Activated CD8-positive, alpha-beta T cell treated with anti-CD3 and anti-CD28 coated beads for 36 hours (primary cell): ENCODE results near the gene TSKU. TPM values are rescaled to one million over a fixed set of nuclear protein-coding genes. Genes with fewer than 3 reads are reported as not detected.

Source experiments
- ATAC-seq: fragments of 200-7000 bp; cut with Tn5 transposase; one replicate; pipeline ENCODE4 v1.10.0; 2021; ENCODE audit warnings: mild to moderate bottlenecking, moderate library complexity
- CTCF ChIA-PET: fragments of 350-600 bp; sonication (Branson Sonifier 250); formaldehyde crosslinking; loops from one replicate; lab custom pipeline; 2021; ENCODE audit warnings: antibody characterized with exemption; lab: Charles Lee
- POLR2A ChIA-PET: fragments of 350-600 bp; sonication (Branson Sonifier 250); formaldehyde crosslinking; loops from one replicate; lab custom pipeline; 2021; ENCODE audit warnings: antibody characterized with exemption; lab: Charles Lee
- DNase-seq: peaks from one replicate; pipeline ENCODE4 v3.0.0-alpha.2; 2020
- H3K27ac Mint-ChIP-seq: one replicate; pipeline ENCODE4 v1.8.0; 2021; ENCODE audit warnings: mild to moderate bottlenecking, mixed read lengths
- H3K27me3 Mint-ChIP-seq: one replicate; pipeline ENCODE4 v1.8.0; 2021; ENCODE audit warnings: mixed read lengths
- H3K36me3 Mint-ChIP-seq: one replicate; pipeline ENCODE4 v1.8.0; 2021; ENCODE audit warnings: low read depth, mixed read lengths
- H3K4me1 Mint-ChIP-seq: one replicate; pipeline ENCODE4 v1.8.0; 2021; ENCODE audit warnings: low read depth, mixed read lengths
- H3K4me3 Mint-ChIP-seq: one replicate; pipeline ENCODE4 v1.8.0; 2021; ENCODE audit warnings: mild to moderate bottlenecking, moderate library complexity, mixed read lengths
- H3K9me3 Mint-ChIP-seq: one replicate; pipeline ENCODE4 v1.8.0; 2021; ENCODE audit warnings: mixed read lengths
- CTCF ChIP-seq: fragments of 200-600 bp; IDR thresholded peaks from one replicate; pipeline ENCODE4 v1.8.0; 2022; ENCODE audit warnings: antibody characterized with exemption, mild to moderate bottlenecking
- intact Hi-C: fragments of 100-400 bp; cut with micrococcal nuclease; formaldehyde crosslinking; loops from one replicate; pipeline ENCODE4 v1.10.0; 2022
- total RNA-seq, 2 experiments: library from RNA; stranded (reverse); gene quantifications; one replicate each; pipeline ENCODE4 v1.2.3, GENCODE V29; 2021

The TSKU gene
- total RNA-seq, 2 experiments from 2014 or later, result 6.5 to 8.4 TPM

GRCh38 chr11:76777305-76777704, 5.9 kb upstream of the TSKU start:
- Mint-ChIP-seq H3K4me3 (no peak overlapping the region), H3K4me1 (peaks cover 3% of the 10 kb centered on the region)

GRCh38 chr11:76777876-76778275, 5.3 kb upstream of the TSKU start:
- H3K27me3 Mint-ChIP-seq, result peaks cover 35% of the 10 kb centered on the region

More at GRCh38 chr11:76777305-76777704, 5.9 kb upstream of the TSKU start:
- Mint-ChIP-seq H3K27ac (no peak overlapping the region), H3K36me3 (peaks cover 10% of the 10 kb centered on the region), H3K9me3 (peaks cover 15% of the 10 kb centered on the region), H3K27me3 (peaks cover 33% of the 10 kb centered on the region)
- DNase-seq (no peak), ATAC-seq (no peak)
- ChIA-PET POLR2A (no interaction called here), CTCF (interaction anchor here (0.8 to 1.0 kb wide), 2 partner anchors 22 to 56 kb away, joined by 3 to 4 read pairs; no protein-coding TSS in a partner anchor)
- no peak for TF ChIP-seq CTCF
- intact Hi-C loops, result no loop called here

GRCh38 chr11:76778874-76779273, 4.3 kb upstream of the TSKU start:
- ChIA-PET POLR2A (interaction anchor here (1.2 kb wide), 1 partner anchor 54 kb away, joined by 3 read pairs; no protein-coding TSS in a partner anchor), CTCF (interaction anchor here (1.2 to 1.6 kb wide), 2 partner anchors 9 to 57 kb away, joined by 4 to 5 read pairs; no protein-coding TSS in a partner anchor)
- Mint-ChIP-seq H3K36me3 (peaks cover 10% of the 10 kb centered on the region), H3K27ac (no peak overlapping the region), H3K4me1 (peaks cover 9% of the 10 kb centered on the region), H3K4me3 (no peak overlapping the region), H3K9me3 (peaks cover 15% of the 10 kb centered on the region), H3K27me3 (peaks cover 35% of the 10 kb centered on the region)
- DNase-seq, result no peak
- ATAC-seq, result no peak
- TF ChIP-seq CTCF, result no peak
- intact Hi-C loops, result no loop called here

More at GRCh38 chr11:76777876-76778275, 5.3 kb upstream of the TSKU start:
- Mint-ChIP-seq H3K36me3 (peaks cover 10% of the 10 kb centered on the region), H3K9me3 (peaks cover 15% of the 10 kb centered on the region), H3K4me1 (peaks cover 9% of the 10 kb centered on the region), H3K27ac (no peak overlapping the region), H3K4me3 (no peak overlapping the region)
- DNase-seq (no peak), ATAC-seq (no peak)
- intact Hi-C loops, result no loop called here
- POLR2A ChIA-PET, result no interaction called here
- CTCF ChIA-PET, result interaction anchor here (1.0 kb wide), 1 partner anchor 21 kb away, joined by 3 read pairs; no protein-coding TSS in a partner anchor
- no peak for TF ChIP-seq CTCF

- Mint-ChIP-seq H3K36me3 (peaks cover 10% of the 10 kb centered on the region), H3K4me3 (no peak overlapping the region), H3K27ac (no peak overlapping the region), H3K27me3 (peaks cover 51% of the 10 kb centered on the region), H3K9me3 (peaks cover 14% of the 10 kb centered on the region), H3K4me1 (peaks cover 19% of the 10 kb centered on the region)
- ATAC-seq (no peak), DNase-seq (no peak)
- intact Hi-C loops, result no loop called here
- ChIA-PET POLR2A (no interaction called here), CTCF (interaction anchor here (0.6 to 2.3 kb wide), 6 partner anchors 11 to 139 kb away, joined by 3 to 12 read pairs (median 4); no protein-coding TSS in a partner anchor)
- no peak for TF ChIP-seq CTCF
These were observed 1.9 kb upstream of the TSKU start for GRCh38 chr11:76781046-76781801.
